ENCODE data around the gene STRIP2.

STRIP2 gene

GRCh38 chr7:129422727-129423126, 11.5 kb upstream of the STRIP2 start:
- Histone ChIP-seq H3K36me3 (ENCODE audit: control insufficient read depth, low read length) (no peaks in the 10 kb centered on the region), H3K9me3 (ENCODE audit: control insufficient read depth, insufficient read depth, low read length) (no peaks in the 10 kb centered on the region), H3F3A (ENCODE audit: control insufficient read depth, insufficient read depth) (no peaks in the 10 kb centered on the region), H3K79me2 (ENCODE audit: control insufficient read depth, low read length) (no peaks in the 10 kb centered on the region), H4K20me1 (ENCODE audit: control insufficient read depth, insufficient read depth, low read depth, low read length) (no peaks in the 10 kb centered on the region), H3K27ac (ENCODE audit: low read depth, low read length) (no peak overlapping the region), H3K4me1 (ENCODE audit: control insufficient read depth, low read length) (peaks cover 7% of the 10 kb centered on the region), H3K4me3 (ENCODE audit: low read length) (no peak overlapping the region), H3K27me3 (ENCODE audit: control insufficient read depth, low read length) (no peaks in the 10 kb centered on the region), H3K4me2 (ENCODE audit: low read length) (no peak overlapping the region), H3K9me2 (replicated peaks; ENCODE audit: control insufficient read depth, low read length) (no peaks in the 10 kb centered on the region)
- TF ChIP-seq CTCF (IDR thresholded peaks at IDR 0.05; ENCODE audit: low read depth, low read length, poor library complexity, severe bottlenecking): no peak
- TF ChIP-seq EZH2phosphoT487 (IDR thresholded peaks at IDR 0.05; ENCODE audit: borderline replicate concordance, low read length): no peak

GRCh38 chr7:129423700-129424410, 10.4 kb upstream of the STRIP2 start:
- Histone ChIP-seq H3F3A (ENCODE audit: control insufficient read depth, insufficient read depth) (no peaks in the 10 kb centered on the region), H3K4me2 (ENCODE audit: low read length) (no peak overlapping the region), H3K9me3 (ENCODE audit: control insufficient read depth, insufficient read depth, low read length) (no peaks in the 10 kb centered on the region), H3K79me2 (ENCODE audit: control insufficient read depth, low read length) (no peaks in the 10 kb centered on the region), H3K4me3 (ENCODE audit: low read length) (no peak overlapping the region), H3K4me1 (ENCODE audit: control insufficient read depth, low read length) (peaks cover 7% of the 10 kb centered on the region), H3K27me3 (ENCODE audit: control insufficient read depth, low read length) (no peaks in the 10 kb centered on the region), H4K20me1 (ENCODE audit: control insufficient read depth, insufficient read depth, low read depth, low read length) (no peaks in the 10 kb centered on the region), H3K36me3 (ENCODE audit: control insufficient read depth, low read length) (no peaks in the 10 kb centered on the region), H3K27ac (ENCODE audit: low read depth, low read length) (no peak overlapping the region), H3K9me2 (replicated peaks; ENCODE audit: control insufficient read depth, low read length) (no peaks in the 10 kb centered on the region)
- TF ChIP-seq CTCF (IDR thresholded peaks at IDR 0.05; ENCODE audit: low read depth, low read length, poor library complexity, severe bottlenecking) (no peak), EZH2phosphoT487 (IDR thresholded peaks at IDR 0.05; ENCODE audit: borderline replicate concordance, low read length) (no peak)

- Histone ChIP-seq H3K4me1 (ENCODE audit: control insufficient read depth, low read length) (peaks cover 7% of the 10 kb centered on the region), H3F3A (ENCODE audit: control insufficient read depth, insufficient read depth) (no peaks in the 10 kb centered on the region), H3K9me3 (ENCODE audit: control insufficient read depth, insufficient read depth, low read length) (no peaks in the 10 kb centered on the region), H3K4me2 (ENCODE audit: low read length) (no peak overlapping the region), H3K27me3 (ENCODE audit: control insufficient read depth, low read length) (peaks cover 3% of the 10 kb centered on the region; the same call in 1 of the 2 replicates), H4K20me1 (ENCODE audit: control insufficient read depth, insufficient read depth, low read depth, low read length) (no peaks in the 10 kb centered on the region), H3K9me2 (replicated peaks; ENCODE audit: control insufficient read depth, low read length) (no peaks in the 10 kb centered on the region), H3K27ac (ENCODE audit: low read depth, low read length) (no peak overlapping the region), H3K79me2 (ENCODE audit: control insufficient read depth, low read length) (no peaks in the 10 kb centered on the region), H3K36me3 (ENCODE audit: control insufficient read depth, low read length) (no peaks in the 10 kb centered on the region), H3K4me3 (ENCODE audit: low read length) (no peak overlapping the region)
- TF ChIP-seq EZH2phosphoT487 (IDR thresholded peaks at IDR 0.05; ENCODE audit: borderline replicate concordance, low read length): no peak
- TF ChIP-seq CTCF (IDR thresholded peaks at IDR 0.05; ENCODE audit: low read depth, low read length, poor library complexity, severe bottlenecking): no peak
These were observed 7.8 kb upstream of the STRIP2 start for GRCh38 chr7:129426482-129426881.
